Esophagus mucosa (tissue), 1 donor: Measurements from ENCODE around the gene TSPAN15. TPM values are rescaled to one million over a fixed set of nuclear protein-coding genes. Genes with fewer than 3 reads are reported as not detected.

ENCODE experiments used
- ATAC-seq: fragments of 200-7000 bp; cut with Tn5 transposase; one replicate; pipeline ENCODE4 v1.9.1; 2020
- total RNA-seq: library from RNA; stranded (reverse); gene quantifications from one replicate; pipeline ENCODE4 v1.2.4, GENCODE V29; 2023
- donor health status: DM: yes; HTN: yes; CAD: no.

TSPAN15 gene
- 3.4 TPM for total RNA-seq

DNA sequence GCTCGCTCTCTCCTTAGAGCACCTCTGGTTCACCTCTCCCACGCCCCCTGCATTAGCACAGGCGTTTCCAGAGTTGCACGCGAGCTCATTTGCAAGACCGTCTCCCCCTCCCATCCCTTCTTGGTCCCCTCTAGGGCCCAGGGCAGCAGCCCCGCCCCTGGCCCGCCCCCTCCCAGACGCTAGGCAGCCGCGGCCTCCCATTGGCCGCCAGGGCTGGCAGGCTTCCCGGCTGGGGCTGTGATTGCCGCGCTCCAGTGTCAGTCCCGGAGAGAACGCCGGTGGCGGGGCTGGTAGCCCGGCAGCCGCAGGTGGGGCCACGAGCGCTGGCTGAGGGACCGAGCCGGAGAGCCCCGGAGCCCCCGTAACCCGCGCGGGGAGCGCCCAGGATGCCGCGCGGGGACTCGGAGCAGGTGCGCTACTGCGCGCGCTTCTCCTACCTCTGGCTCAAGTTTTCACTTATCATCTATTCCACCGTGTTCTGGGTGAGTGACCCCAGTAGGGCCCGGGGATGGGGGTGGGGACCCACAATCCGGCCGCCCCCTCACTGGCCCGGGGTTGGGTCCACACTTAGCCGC is at the start of gene TSPAN15:
Gene TSPAN15, plus strand, starts transcription at position 257 of the 575 bp plus-strand sequence. Its CDS starts 130 bp downstream, at position 387.
- peak; percentile 82 for ATAC-seq

DNA sequence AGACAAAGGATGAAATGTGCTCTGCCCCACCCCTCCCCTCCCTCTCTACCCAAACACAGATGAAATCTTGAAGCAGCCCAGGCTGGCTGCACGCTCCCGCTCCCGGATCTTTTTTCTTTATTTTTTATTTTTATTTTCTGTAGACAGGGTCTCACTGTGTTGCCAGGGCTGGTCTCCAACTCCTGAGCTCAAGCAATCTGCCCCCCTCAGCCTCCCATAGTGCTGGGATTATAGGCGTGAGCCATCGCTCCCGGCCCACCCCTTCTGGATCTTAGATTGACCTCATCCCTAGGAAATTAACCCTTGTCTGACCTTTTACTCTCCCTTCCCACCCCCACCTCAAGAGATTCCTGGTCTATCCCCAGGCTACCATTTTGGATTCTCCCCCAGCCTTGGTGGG is 48.9 kb upstream of the TSPAN15 start:
- no peak for ATAC-seq

DNA sequence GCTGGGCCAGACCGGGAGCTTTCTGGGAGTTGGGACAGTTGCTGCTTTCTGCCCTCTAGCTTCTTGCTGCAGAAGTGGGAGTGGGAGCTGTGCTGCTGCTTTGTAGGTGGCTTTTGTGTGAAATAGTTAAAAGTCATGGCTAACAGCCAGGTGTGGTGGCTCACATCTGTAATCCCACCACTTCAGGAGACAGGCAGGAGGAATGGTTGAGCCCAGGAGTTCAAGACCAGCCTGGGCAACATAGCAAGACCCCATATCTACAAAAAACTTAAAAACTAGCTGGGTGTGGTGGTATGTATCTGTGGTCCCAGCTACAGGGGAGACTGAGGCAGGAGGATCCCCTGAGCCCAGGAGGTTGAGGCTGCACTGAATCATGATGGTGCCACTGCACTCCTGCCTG is 48.2 kb upstream of the TSPAN15 start:
- no peak for ATAC-seq

DNA sequence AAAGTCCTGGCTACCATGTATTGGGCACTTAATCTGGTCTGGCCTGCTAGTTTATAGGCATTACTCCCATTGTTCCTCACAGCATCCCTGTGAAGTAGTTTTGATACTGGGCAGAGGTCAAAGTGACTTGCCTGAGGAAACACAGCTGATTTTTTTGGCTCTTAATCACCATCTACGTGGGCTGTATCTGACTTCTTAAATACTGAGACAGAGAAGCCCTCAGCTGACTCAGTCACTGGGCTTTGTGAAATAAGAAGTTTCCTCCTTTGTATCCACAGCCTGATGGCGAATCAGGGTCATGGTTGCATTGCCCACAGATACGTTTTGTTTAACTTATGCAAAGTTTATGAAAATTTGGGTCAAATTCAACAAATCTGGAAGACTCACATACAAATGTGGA is 47.7 kb upstream of the TSPAN15 start:
- no peak for ATAC-seq

DNA sequence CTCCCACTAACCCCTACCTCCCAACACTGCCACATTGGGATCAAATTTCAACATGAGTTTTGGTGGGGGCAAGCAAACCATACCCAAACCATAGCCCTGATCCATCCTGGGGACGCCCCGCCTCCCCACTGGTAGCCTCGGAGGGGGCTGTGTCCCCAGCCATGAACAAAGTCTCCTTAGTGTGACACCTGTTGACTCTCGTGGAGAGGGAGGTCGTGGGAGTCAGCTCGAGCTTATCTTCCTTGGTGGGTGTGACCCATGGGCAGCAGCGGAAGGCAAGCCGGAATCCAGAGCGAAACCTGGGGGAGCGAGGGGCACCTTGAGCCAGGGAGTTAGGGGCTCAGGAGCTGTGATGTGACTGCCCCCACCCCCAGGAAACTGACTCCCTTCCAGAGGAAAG is 46.5 kb upstream of the TSPAN15 start:
- ATAC-seq = no peak

DNA sequence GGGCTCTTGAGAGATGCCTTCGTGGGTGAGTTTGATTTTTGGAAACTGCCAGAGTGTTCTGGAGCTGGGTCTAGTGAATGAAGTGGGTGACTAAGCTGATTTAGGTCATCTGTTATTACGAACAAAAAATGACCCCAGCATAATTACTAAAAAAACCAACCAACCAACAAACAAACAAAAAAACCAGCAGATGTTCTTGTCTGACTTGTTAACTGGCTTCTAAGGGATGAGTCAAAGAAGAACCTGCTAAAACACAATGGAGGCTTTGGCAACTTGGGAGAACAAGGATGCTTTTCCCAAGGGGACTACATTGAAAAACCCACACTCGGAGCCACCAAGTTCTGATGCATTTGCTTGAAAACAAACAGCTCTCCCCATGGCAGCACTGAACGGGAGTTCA is 46.0 kb upstream of the TSPAN15 start:
- no peak for ATAC-seq

DNA sequence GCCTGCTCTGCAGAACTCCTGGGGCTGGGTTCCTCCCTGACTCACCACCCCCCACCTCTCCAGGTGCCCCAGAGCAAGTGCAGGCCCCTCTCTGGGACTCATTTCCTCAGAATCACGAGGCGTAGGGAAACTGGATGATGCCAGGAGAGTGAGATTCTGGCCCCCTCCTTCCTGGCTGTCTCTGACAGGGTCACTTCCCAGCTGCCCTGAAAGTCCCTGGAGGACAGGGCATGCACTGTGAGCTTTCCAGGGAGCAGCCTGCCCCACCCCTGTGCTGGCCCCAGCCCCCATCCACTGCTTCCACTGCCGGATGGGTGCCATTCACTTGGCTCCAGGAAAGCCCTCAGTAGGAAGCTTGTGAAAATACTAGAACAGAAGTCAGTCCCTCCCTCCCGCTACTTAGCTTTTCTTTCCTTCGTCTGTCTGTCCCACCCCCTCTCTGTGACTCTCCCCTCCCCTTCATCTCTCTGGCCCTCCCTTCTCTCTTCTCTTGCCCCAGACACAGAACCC is 44.9 kb upstream of the TSPAN15 start:
- ATAC-seq = no peak

DNA sequence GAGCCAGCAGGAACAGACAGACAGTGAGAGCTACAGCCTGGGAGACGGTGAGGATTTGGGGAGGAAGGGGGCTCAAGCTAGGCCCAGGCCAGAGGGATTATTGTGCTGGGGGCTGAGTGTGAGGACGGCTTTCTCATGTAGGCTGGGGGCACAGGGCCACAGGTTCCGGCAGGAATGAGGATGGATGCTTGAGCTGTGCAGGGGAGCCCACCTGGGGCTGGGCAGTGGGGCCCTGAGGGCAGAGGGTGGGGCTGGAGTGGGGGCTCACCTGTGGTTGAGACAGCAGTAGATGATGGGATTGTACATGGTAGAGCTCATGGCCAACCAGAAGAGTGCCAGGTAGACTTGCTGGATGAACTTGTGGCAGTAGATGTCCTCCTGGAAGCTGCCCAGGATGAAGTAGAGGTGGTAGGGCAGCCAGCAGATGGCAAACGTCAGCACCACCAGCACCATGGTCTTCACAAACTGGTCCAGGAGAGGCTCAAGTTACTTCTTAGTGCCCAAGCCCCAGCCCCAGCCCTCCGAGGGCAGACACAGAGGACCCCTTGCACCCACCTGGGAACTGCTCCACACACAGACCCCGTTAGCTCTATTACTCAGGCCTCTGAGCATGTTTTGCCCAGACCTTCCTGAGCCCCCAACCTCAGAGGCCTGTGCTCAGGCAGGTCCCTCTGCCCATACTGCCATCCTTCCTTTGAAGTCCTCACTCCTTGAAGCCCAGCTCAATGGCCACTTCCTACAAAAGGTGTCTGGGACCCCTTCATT is 44.3 kb upstream of the TSPAN15 start:
- ATAC-seq = no peak

DNA sequence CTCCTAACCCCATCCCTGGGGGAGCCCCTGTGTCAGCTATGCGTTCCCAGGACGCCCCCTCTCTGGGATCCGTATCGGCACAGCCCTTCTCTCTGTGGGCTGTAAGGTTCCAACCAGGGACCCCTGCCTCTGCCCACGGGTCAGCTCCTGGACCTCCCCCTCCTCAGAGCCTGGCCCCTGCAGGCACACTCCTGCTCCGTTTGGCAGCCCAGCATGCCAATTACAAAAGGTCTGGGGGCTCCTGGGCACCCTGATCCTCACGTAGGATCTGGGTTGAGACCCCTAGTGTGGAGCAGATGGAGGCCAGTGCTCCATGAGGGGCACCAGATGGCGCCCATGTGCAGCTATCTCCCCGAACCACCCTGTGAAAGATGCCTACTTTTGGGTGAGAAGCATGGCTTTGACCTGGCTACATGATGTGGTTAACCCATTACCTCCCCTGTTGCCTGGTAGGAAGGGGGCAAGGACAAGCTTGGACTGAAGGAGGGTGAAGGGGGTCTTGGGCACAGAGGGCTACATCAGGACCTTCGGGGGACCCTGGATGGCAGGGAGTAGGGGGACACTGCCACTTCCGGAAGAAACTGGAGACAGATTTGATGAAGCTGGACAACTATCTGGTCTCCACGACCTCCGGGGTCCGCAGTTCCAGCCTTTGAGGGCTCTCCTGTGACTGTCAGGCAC is 43.5 kb upstream of the TSPAN15 start:
- ATAC-seq = peak; percentile 0

DNA sequence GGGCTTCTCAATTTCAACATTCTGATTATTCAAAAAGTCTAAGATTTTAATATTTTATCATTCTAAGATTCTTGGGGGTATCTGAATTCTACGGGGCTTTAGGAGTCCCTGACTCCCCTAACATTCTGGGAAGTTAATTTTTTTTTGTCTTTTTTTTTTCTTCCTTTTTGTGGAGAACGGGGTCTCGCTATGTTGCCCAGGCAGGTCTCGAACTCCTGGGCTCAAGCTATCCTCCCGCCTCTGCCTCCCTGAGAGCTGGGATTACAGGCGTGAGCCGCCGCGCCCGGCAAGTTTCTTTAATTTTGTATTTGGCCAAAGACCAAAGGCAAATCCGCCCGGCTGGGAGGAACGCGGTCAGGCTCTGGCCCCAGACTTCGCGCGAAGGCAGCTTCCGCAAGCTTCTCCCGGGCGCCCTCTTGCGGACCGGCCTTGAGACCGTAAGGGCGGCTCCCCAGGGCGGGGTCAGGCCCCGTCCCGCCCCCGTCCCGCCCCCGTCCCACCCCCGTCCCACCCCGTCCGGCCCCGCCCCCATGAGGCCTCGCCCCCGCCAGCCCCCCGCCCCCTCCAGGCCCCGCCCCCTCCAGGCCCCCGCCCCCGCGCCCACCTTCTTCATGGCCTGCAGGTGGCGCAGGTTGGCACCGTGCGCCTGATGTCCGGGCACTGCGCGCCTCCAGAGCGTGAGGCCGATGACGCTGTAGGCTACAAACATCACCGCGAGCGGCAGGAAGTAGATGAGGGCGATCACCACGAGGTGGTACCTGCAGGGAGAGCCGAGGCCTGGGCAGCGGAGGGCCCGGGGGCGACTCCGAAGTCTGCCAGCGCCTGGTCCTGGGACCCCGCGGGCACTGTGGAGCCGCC is 42.7 kb upstream of the TSPAN15 start:
- ATAC-seq = peak; percentile 88

DNA sequence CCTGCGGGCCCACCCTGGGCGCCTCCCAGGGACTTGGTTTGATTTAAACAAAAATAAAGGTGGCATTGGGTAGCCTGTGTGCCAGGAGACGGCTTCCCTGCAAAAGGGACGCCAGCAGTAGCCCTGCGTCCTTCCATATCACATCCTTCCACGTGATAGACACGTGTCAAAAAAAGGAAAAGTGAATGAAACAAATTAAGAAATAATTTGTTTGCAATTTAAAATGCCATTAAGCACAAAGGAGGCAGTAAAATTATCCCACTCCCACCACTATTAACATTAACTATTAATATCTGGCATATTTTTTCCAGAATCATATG is 42.1 kb upstream of the TSPAN15 start:
- no peak for ATAC-seq

DNA sequence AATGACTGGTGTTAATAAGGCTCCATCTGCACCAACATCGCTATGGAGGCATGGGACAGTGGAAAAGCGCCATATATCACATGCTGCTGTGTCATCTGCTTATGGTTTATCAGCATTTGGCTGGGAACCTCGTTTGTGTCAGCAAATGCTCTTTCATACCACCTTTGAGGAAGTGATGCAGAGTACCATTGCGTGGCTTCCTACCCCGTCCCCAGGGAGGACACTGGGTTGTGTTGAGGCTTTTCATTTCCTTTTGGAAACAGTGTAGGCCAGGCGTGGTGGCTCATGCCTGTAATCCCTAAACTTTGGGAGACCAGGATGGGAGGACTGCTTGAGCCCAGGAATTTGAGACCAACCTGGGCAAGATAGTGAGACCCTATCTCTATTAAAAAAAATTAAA is 41.3 kb upstream of the TSPAN15 start:
- no peak for ATAC-seq

DNA sequence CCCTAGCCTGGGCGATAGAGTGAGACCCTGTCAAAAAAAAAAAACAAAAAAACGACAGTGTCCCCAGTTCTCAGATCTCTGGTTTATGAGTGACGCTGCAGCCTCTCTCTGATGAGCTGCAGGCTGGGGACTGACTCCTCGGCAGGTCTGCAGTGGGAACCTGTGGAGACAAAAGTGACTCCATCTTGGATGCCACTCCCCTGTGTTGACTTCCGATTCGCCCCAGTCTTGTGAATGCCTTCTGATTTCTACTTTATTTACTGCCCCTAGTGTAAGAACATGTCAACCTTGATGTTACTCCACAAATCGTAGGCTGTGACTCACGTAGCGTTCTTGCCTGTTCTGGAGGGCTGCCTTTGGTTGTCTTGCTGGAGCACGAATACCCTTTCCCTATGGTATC is 40.8 kb upstream of the TSPAN15 start:
- no peak for ATAC-seq

DNA sequence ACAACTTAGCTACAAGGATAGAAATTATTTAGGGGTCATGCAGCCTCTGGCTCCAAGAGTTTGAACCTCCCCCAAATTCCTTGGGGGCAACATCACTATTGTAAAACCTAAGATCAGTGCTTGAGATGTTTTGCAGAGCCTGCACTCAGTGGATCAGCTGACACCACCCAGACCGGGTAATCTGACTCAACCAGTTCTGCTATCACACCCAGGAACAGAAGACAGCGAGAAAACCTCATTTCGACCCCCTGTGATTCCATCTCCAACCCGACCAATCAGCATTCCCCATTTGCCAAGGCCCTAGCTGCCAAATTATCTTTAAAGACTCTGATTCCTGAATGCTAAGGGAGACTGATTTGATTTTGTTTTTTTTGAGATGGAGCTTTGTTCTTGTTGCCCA is 39.8 kb upstream of the TSPAN15 start:
- ATAC-seq = no peak

DNA sequence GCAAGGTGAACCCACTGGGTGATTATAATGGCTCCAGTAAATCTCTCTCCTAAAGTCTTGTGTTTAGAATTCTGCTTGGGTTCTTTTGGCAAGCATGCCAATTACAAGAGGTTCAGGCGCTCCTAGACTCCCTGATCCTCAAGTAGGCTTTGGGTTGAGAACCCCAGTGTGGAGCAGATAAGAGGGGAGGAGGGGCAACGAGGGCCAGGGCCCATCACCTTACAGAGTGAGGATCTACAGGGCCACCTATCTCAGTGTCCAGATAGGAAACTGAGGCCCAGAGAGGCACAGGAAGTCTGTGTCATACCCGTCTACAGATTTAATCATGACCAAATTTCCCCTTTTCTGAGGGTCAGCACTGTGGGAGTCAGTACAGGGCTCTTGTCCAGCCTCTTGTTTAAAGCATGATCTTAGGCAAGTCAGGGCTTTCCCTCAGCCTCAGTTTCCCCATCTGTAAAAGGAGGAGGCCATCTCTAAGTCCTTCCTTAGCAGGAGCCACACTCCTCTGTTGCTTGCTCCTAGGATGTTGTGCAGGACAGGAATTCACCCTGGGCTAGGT is 39.0 kb upstream of the TSPAN15 start:
- ATAC-seq = no peak

DNA sequence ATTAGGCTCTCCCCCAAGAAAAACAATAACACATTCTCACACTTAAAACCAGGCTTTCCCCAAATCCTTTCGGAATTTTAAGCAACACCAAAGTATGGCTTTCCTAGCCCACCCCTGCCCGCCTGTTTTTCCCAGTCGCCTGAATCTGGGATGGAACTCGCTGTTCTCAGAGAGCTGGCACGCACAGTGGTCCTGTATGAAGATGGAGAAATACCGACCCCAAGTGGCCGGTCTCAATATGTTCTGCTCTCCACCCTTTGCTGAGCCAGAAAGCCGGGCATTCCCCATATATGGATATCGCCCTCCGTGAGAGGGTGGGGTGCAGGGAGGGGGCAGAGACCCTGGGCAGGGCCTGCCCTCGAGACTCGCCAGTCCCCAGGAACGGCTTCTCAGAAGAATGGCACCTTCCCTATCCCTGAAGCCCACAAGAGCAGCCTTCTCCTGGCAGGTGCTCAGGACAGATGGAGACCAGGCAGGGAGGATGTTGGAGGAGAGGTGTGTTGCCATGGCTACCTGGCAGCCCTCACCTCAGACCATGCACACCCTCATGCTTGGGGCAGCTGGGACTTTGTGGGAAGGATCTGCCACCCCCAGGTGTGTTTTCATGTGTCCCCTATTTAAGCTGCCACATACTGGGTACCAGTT is 37.9 kb upstream of the TSPAN15 start:
- no peak for ATAC-seq

DNA sequence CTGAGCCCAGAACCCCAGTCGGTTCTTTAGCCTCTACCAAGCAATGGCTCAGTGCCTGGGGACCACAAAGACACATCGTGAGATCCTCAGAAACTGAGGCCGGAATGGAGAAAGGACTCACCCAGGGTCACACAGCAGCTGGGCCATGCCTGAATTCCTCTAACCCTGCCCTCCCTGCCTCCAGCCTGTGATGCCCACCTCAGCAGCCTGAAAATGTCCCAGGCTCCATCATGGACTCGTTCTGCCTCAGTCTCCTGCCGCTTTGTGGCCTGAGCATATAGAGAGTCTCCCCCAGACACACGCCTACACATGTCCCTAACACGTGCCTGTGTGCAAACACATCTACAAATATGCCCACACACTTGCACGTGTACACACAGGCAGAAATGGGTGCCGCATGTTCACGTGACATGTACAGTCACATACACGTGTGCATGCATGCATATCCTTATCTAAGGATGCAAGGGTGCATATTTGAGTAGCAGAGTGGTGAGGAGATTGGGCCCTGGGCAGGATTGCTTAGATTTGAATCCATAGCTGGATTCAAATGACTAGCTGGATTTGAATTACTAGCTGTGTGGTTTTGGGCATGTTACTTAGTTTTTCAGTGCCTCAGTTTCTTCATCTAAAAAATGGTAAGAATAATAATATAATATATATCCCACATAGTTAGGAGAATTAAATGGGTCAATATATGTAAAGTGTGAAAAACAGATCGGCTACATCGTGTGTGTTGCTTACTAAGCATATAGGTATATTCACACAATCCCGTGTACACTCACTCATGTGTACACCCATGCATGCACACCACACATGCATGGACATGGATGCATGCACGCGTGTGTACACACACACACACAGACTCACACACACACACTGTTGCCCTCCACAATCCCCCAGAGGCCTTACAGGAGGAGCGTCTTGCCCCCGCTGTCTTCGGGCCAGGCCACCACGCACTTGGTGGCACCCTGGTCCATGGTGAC is 36.9 kb upstream of the TSPAN15 start:
- ATAC-seq = no peak

DNA sequence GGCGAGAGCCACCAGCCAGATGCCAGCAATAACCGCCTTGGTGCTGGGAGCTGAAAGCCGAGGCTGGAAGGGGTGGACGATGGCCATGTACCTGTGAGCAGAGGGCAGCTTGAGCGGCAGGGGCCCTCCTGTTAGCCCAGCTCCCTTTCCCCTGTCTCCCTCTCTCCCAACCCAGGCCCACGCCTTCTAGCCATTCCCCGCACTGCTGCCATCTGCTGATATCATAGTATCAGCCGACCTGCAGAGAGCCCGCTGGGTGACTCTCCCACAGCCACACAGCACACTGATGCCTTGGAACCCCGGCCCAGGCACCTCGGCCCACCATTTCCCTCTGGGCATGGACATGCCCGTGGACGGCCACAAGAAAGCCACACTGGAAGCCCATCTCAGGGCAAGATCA is 36.2 kb upstream of the TSPAN15 start:
- ATAC-seq = no peak

DNA sequence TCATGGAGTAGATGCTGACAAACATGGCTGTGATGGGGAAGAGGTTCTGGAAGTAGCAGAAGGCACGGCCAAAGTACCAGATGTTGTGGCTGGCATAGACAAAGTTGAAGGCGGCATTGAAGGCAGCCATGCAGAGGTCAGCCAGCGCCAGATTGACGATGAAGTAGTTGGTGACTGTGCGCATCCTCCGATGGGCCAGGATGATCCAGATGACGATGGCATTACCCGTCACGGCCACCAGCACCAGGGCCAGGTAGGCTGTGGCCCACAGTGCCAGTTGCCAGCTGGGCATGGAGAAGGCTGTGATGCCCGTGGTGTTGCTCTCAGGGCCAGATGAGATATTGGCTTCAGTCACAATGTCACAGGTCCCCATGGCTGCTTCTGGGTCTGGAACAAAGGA is 35.3 kb upstream of the TSPAN15 start:
- ATAC-seq = no peak

DNA sequence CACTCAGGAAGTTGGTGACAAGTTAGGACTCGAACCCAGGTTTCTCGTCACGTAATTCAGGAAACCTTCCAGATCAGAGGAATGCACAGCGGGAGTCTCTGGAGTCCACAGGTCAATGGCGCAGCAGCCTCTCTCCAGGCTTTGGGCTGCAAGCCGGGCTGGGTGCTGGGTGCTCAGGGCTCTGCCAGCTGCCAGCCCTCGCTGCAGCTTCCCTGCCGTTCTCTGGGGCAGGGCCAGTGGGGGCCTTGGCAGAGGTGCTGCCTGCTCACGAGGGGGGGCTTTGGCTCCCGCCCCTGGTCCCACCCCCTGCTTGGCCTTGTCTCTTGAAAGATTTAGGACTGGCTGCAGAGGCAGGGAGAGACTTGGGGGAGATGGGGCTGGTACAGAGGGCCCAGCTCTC is 34.6 kb upstream of the TSPAN15 start, which contains the start of gene TACR2:
Gene TACR2, minus strand, starts transcription at position 224 of the 400 bp plus-strand sequence. CDS start 595 bp downstream, outside the sequence.
- ATAC-seq = no peak

DNA sequence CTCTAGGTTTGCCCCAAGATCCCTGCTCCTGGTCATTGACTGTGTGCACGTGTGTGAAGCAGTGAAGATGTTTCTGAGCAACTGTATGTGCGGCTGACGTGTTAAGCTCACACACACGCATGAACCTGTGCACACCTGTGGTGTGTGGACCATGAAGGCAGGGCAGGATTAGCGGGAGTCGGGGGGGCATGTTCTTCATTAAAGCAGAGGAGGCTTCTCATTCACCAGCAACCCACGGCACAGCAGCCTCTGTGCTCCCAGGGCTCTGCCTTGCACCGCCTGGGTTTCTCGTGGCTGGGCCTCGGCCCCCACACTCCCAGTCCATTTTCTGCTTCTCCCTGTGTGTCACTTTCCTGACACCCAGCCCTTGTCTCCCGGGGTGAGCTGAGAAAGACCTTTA is 33.7 kb upstream of the TSPAN15 start:
- no peak for ATAC-seq
